Measurements from ENCODE around the gene BCL6B. TPM values are rescaled to one million over a fixed set of nuclear protein-coding genes. Genes with fewer than 3 reads are reported as not detected.
"Not testable (repeated sequence)": the region's sequence is repeated elsewhere in the genome, so short reads cannot be mapped to it uniquely, and the experiment has no call there.

BCL6B gene, protein sequence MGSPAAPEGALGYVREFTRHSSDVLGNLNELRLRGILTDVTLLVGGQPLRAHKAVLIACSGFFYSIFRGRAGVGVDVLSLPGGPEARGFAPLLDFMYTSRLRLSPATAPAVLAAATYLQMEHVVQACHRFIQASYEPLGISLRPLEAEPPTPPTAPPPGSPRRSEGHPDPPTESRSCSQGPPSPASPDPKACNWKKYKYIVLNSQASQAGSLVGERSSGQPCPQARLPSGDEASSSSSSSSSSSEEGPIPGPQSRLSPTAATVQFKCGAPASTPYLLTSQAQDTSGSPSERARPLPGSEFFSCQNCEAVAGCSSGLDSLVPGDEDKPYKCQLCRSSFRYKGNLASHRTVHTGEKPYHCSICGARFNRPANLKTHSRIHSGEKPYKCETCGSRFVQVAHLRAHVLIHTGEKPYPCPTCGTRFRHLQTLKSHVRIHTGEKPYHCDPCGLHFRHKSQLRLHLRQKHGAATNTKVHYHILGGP
- total RNA-seq = 17.8 TPM

DNA sequence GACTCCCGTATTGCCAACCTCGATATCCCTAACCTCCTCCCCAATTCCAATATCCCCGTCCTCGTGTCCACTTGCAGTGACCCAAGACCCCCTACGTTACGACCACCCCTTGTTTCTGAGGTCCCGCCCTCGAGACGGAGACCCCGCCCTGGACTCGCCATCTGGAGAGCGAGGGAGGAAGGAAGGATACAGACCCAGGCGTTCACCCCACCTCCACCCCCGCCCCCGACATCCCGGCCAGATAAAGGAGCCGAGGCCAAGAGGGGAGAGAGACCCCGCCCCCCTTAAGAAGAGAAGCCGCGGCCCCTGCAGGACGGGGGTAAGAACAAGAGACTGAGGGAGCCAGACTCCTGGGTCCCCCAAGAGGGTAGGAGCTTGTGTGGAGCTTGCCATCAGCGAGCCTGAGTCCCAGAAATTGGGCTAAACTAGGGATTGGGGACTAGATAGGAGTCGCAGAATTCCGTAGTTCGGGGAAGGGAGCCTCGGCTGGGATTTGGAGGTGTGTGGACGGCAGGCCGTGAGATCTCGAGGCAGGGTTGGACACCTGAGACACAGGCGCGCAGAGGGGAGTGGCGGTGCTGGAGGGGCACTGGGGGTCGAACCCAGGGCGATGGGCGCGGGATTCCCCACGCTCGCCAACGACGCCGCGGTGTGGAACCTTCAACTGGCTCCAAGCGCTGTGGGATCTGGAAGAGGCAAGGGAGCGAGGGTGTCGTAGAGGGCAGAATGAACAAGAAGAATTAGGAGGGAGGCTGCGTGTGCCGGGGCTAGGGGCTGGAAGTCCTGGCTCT is at the start of gene BCL6B:
TSS of gene BCL6B (plus strand) at position 270 of the 791 bp plus-strand sequence. CDS start 622 bp downstream, outside the sequence.
- peak in 2 of 3 donors; percentile 51 to 76 for DNase-seq (ENCODE audit: low read depth in 2 of 3, low spot score in 2 of 3)

DNA sequence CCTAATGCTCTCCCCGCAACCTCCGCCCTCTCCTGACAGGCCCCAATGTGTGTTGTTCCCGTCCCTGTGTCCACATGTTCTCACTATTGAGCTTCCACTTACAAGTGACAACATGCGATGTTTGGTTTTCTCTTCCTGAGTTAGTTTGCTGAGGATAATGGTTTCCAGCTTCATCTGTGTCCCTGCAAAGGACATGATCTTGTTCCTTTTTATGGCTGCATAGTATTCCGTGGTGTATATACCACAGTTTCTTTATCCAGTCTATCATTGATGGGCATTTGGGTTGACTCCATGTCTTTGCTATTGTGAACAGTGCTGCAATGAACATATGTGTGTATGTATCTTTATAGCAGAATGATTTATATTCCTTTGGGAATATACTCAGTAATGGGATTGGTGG is 43.4 kb upstream of the BCL6B start:
- not testable (repeated sequence) for DNase-seq (ENCODE audit: low read depth in 2 of 3, low spot score in 2 of 3)

DNA sequence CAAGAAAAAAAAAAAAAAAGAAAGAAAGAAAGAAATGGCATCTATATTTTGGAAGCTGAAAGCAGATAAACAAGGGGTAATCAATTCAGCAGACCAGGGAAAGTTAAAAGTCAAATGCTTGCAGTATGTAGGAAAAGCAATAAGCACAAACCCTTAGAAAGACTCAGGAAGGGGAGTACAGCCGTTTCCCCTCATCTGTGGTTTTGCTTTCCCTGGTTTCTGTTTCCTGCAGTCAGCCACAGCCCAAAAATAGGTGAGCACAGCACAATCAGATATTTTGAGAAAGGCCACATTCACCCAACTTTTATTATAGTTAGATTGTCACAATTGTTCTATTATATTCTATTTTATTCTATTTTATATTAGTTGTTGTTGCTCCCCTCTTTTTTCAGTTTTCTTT is 41.4 kb upstream of the BCL6B start:
- DNase-seq (ENCODE audit: low read depth in 2 of 3, low spot score in 2 of 3) = peak in 1 of 3 donors; percentile 50

- DNase-seq (ENCODE audit: low read depth in 2 of 3, low spot score in 2 of 3) = no peak
Observed at GRCh38 chr17:6985266-6985665, 37.6 kb upstream of the BCL6B start.

DNA sequence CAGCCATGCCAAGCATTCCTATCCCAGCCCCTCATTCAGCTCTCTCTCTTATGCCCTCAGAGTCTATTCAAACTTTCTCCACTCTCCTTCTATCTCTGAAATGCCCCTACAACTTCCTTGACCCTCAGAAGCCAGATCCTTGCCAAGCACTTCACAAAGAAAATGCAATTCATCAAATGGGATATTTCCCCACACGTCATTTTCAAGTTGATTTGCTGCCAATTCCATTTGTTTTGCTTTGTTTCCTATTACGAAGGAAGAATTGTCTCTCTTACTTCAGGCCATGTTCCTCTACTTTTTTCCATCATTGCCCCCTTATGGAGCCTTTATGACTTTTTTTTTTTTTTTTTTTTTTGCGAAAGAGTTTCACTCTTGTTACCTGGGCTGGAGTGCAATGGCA is 36.2 kb upstream of the BCL6B start:
- DNase-seq (ENCODE audit: low read depth in 2 of 3, low spot score in 2 of 3) = no peak

- DNase-seq (ENCODE audit: low read depth in 2 of 3, low spot score in 2 of 3) = no peak
Observed at GRCh38 chr17:6989779-6990178, 33.1 kb upstream of the BCL6B start.

DNA sequence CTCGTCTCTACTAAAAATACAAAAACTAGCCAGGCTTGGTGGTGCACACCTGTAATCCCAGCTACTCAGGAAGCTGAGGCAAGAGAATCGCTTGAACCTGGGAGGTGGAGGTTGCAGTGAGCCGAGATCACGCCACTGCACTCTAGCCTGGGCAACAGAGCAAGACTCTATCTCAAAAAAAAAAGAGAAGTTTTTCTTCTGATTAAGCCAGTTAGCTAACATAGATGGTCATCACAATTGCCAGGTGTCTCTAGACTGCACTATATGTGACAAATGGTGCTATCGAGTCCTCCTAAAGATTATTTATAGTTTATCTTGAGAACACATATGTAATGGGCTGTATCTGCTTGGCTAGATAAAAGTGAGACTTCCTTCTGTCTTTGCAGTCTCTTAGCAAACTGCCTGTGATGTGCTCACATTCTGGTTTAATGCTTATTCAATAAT is 29.2 kb upstream of the BCL6B start:
- DNase-seq (ENCODE audit: low read depth in 2 of 3, low spot score in 2 of 3) = peak in 1 of 3 donors; percentile 83

GRCh38 chr17:6994118-6994598 is 28.7 kb upstream of the BCL6B start:
- no peak for DNase-seq (ENCODE audit: low read depth in 2 of 3, low spot score in 2 of 3)

- DNase-seq (ENCODE audit: low read depth in 2 of 3, low spot score in 2 of 3) = no peak
Observed at GRCh38 chr17:6994666-6995256, 28.1 kb upstream of the BCL6B start.

- DNase-seq (ENCODE audit: low read depth in 2 of 3, low spot score in 2 of 3) = no peak
Observed at GRCh38 chr17:6995500-6996255, 27.2 kb upstream of the BCL6B start, which contains the start of gene ALOX12. TSS of gene ALOX12 (plus strand) at chr17:6996049. CDS start at chr17:6996118, 69 bp downstream.

DNA sequence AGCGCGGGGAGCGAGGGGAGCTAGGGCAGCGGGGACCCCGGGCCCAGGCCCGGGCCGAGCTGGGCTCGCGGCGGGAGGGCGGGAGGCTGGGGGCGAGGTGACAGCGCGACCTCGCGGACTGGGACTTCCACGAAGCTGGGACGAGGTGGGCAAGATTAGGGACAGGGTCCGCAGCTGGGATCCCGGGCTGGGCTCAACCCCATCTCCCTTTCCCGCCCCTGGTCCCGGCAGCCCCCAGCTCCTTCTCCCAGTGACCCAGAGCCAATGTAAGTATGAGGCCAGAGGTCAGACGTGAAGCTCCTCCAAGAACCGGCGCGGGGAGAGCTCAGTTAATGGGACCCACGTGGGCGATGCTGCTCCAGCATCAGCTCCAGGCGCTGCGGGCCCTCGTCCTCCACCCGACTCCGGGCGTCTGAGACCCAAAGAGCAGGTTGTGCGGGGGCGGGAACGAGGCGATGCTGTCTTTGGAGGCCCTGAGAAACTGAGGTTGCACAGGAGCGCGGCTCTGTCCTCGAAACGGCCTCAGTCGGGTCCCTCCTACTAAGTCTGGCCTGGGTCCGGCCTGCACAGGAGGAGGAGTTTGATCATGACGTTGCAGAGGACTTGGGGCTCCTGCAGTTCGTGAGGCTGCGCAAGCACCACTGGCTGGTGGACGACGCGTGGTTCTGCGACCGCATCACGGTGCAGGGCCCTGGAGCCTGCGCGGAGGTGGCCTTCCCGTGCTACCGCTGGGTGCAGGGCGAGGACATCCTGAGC is 26.4 kb upstream of the BCL6B start:
- no peak for DNase-seq (ENCODE audit: low read depth in 2 of 3, low spot score in 2 of 3)

- no peak for DNase-seq (ENCODE audit: low read depth in 2 of 3, low spot score in 2 of 3)
Observed at GRCh38 chr17:6997171-6997570, 25.7 kb upstream of the BCL6B start.

DNA sequence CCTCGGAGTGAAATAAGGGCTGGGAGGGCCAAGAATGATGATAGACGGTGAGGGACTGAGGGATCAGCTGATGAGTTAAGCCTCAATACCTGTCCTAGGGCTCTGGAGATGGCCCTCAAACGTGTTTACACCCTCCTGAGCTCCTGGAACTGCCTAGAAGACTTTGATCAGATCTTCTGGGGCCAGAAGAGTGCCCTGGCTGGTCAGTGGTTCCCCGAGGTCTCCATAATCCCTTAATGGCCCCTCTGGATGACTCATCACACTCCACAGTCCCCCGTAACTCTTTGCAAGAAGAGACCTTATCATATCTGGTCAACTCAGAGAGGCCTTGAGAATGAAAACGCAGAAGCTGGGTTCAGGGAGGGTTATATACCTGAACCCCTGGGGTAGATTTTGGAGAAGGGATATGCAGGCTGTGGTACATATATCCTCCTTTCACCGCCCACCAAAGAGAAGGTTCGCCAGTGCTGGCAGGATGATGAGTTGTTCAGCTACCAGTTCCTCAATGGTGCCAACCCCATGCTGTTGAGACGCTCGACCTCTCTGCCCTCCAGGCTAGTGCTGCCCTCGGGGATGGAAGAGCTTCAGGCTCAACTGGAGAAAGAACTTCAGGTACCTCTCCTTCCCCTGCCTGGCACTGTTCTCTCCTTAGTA is 23.9 kb upstream of the BCL6B start:
- DNase-seq (ENCODE audit: low read depth in 2 of 3, low spot score in 2 of 3) = no peak

GRCh38 chr17:7001318-7001961 is 21.4 kb upstream of the BCL6B start:
- peak in 1 of 3 donors; percentile 46 for DNase-seq (ENCODE audit: low read depth in 2 of 3, low spot score in 2 of 3)

- no peak for DNase-seq (ENCODE audit: low read depth in 2 of 3, low spot score in 2 of 3)
Observed at GRCh38 chr17:7002288-7003047, 20.4 kb upstream of the BCL6B start.

DNA sequence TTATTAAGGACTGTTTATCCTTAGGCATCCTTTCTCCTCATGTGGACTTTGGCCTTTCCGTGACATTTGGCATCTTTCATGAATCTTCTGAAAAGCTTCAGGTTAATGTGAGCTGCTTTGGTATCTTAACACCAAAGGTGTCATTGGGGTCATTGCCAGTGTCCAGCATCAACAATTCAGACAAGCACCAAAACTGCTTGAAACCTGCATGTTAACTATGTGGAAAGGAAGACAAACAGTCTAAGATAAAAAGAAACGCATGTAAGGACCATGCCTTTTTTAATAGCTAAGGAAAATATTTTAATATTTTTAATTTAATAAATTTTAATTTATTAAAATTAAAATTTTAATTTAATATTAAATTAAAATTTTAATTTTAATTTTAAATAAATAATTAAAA is 19.1 kb upstream of the BCL6B start:
- DNase-seq (ENCODE audit: low read depth in 2 of 3, low spot score in 2 of 3) = no peak

GRCh38 chr17:7004398-7005253 is 18.2 kb upstream of the BCL6B start:
- DNase-seq (ENCODE audit: low read depth in 2 of 3, low spot score in 2 of 3) = peak in 2 of 3 donors; percentile 71 to 90

Data from hematopoietic multipotent progenitor cell (in vitro differentiated cells).